H9 (cell line): ENCODE results near the gene IP6K3. TPM values are rescaled to one million over a fixed set of nuclear protein-coding genes. Genes with fewer than 3 reads are reported as not detected.
A peak's percentile ranks its signal among the peaks of the same experiment; 100 is the strongest.

Experiments
- DNase-seq: peaks from one replicate; pipeline ENCODE4 v3.0.0-alpha.2; 2017
- H2AFZ ChIP-seq: one replicate; pipeline ENCODE4 v1.6.1; 2013; ENCODE audit warnings: mild to moderate bottlenecking, low read length, control low read depth, moderate library complexity
- H2AK5ac ChIP-seq: 2 replicates; pipeline ENCODE4 v1.6.1; 2013; ENCODE audit warnings: low read length, control low read depth, mixed read lengths; ENCODE audit not compliant: insufficient read length
- H2BK120ac ChIP-seq: one replicate; pipeline ENCODE4 v1.6.1; 2013; ENCODE audit warnings: low read depth, mild to moderate bottlenecking, low read length, control low read depth, inconsistent platforms; ENCODE audit not compliant: poor library complexity, severe bottlenecking
- H2BK12ac ChIP-seq: 2 replicates; pipeline ENCODE4 v1.6.1; 2013; ENCODE audit warnings: low read length, control low read depth, mixed read lengths, low read depth; ENCODE audit not compliant: insufficient read length
- H2BK15ac ChIP-seq: 2 replicates; pipeline ENCODE4 v1.6.1; 2013; ENCODE audit warnings: low read depth, low read length, control low read depth
- H2BK20ac ChIP-seq: one replicate; pipeline ENCODE4 v1.6.1; 2013; ENCODE audit warnings: low read depth, mild to moderate bottlenecking, low read length, control low read depth, inconsistent platforms; ENCODE audit not compliant: poor library complexity, severe bottlenecking
- H2BK5ac ChIP-seq: 2 replicates; pipeline ENCODE4 v1.6.1; 2013; ENCODE audit warnings: low read length, control low read depth, mixed read lengths; ENCODE audit not compliant: insufficient read length
- H3K14ac ChIP-seq: 2 replicates; pipeline ENCODE4 v1.6.1; 2013; ENCODE audit warnings: low read length, control low read depth; ENCODE audit not compliant: insufficient read depth
- H3K18ac ChIP-seq: 2 replicates; pipeline ENCODE4 v1.6.1; 2013; ENCODE audit warnings: low read depth, mild to moderate bottlenecking, mixed read lengths, low read length, control low read depth; ENCODE audit not compliant: insufficient read length
- H3K23ac ChIP-seq: 2 replicates; pipeline ENCODE4 v1.6.1; 2013; ENCODE audit warnings: low read length, control low read depth, mixed read lengths, low read depth; ENCODE audit not compliant: insufficient read length
- H3K23me2 ChIP-seq: 2 replicates; pipeline ENCODE4 v1.6.1; 2013; ENCODE audit warnings: low read depth, mild to moderate bottlenecking, mixed read lengths, low read length, control low read depth; ENCODE audit not compliant: insufficient read length, poor library complexity, severe bottlenecking
- H3K27ac ChIP-seq: 2 replicates; pipeline ENCODE4 v1.5.1; 2013; ENCODE audit warnings: low read length, control low read depth, mixed read lengths, low read depth; ENCODE audit not compliant: insufficient read length
- H3K27me3 ChIP-seq: 2 replicates; pipeline ENCODE4 v1.6.1; 2013; ENCODE audit warnings: low read length, control low read depth, inconsistent platforms; ENCODE audit not compliant: insufficient read depth
- H3K4ac ChIP-seq: 2 replicates; pipeline ENCODE4 v1.6.1; 2013; ENCODE audit warnings: low read depth, mild to moderate bottlenecking, control low read depth, inconsistent platforms, low read length, moderate library complexity
- H3K4me1 ChIP-seq: 2 replicates; pipeline ENCODE4 v1.6.1; 2013; ENCODE audit warnings: low read length, control low read depth, inconsistent platforms; ENCODE audit not compliant: insufficient read depth
- H3K4me2 ChIP-seq: 2 replicates; pipeline ENCODE4 v1.6.1; 2013; ENCODE audit warnings: low read length, control low read depth, mixed read lengths; ENCODE audit not compliant: insufficient read length, insufficient read depth
- H3K56ac ChIP-seq: 2 replicates; pipeline ENCODE4 v1.6.1; 2013; ENCODE audit warnings: low read depth, mild to moderate bottlenecking, mixed read lengths, low read length, control low read depth; ENCODE audit not compliant: insufficient read length
- H3K79me1 ChIP-seq: 2 replicates; pipeline ENCODE4 v1.6.1; 2013; ENCODE audit warnings: low read depth, mild to moderate bottlenecking, moderate library complexity, low read length, control low read depth, inconsistent platforms; ENCODE audit not compliant: insufficient read depth, poor library complexity, severe bottlenecking
- H3K79me2 ChIP-seq: 2 replicates; pipeline ENCODE4 v1.6.1; 2013; ENCODE audit warnings: low read length, control low read depth, inconsistent platforms; ENCODE audit not compliant: insufficient read depth
- H3K9ac ChIP-seq: 2 replicates; pipeline ENCODE4 v1.6.1; 2013; ENCODE audit warnings: low read length, control low read depth, mixed read lengths; ENCODE audit not compliant: insufficient read length; ENCODE audit errors: extremely low read depth
- H3K9me3 ChIP-seq: one replicate; pipeline ENCODE4 v1.6.1; 2013; ENCODE audit warnings: low read depth, low read length, inconsistent platforms; ENCODE audit not compliant: control insufficient read depth
- H3T11ph ChIP-seq: one replicate; pipeline ENCODE4 v1.6.1; 2013; ENCODE audit warnings: mild to moderate bottlenecking, low read length, control low read depth, inconsistent platforms
- H4K20me1 ChIP-seq: one replicate; pipeline ENCODE4 v1.6.1; 2013; ENCODE audit not compliant: control insufficient read depth, insufficient read length, insufficient read depth
- H4K5ac ChIP-seq: 2 replicates; pipeline ENCODE4 v1.6.1; 2013; ENCODE audit warnings: low read depth, mild to moderate bottlenecking, mixed read lengths, low read length, control low read depth; ENCODE audit not compliant: insufficient read length
- H4K8ac ChIP-seq: replicated peaks from 2 replicates; pipeline ENCODE4 v1.6.1; 2013; ENCODE audit warnings: low read length, control low read depth, mixed read lengths, low read depth; ENCODE audit not compliant: insufficient read length
- H4K91ac ChIP-seq: 2 replicates; pipeline ENCODE4 v1.6.1; 2013; ENCODE audit warnings: low read depth, mild to moderate bottlenecking, moderate library complexity, mixed read lengths, low read length, control low read depth; ENCODE audit not compliant: insufficient read length
- H3K27ac Mint-ChIP-seq, 3 experiments: 2 replicates in 2 of 3; 3 replicates in 1 of 3; pipeline ENCODE4 v1.8.0; 2020 to 2021; ENCODE audit warnings: mixed read lengths in 3 of 3, mild to moderate bottlenecking in 1 of 3, moderate library complexity in 1 of 3
- H3K27me3 Mint-ChIP-seq: 2 replicates; pipeline ENCODE4 v1.8.0; 2021; ENCODE audit warnings: low read depth, mild to moderate bottlenecking, moderate library complexity, mixed read lengths
- H3K36me3 Mint-ChIP-seq, 3 experiments: 2 replicates in 2 of 3; 3 replicates in 1 of 3; pipeline ENCODE4 v1.8.0; 2020 to 2021; ENCODE audit warnings: low read depth in 3 of 3, mixed read lengths in 3 of 3; ENCODE audit not compliant: insufficient read depth in 1 of 3
- H3K4me1 Mint-ChIP-seq, 2 experiments: 2 replicates each; pipeline ENCODE4 v1.8.0; 2020; ENCODE audit warnings: mixed read lengths in 2 of 2
- H3K4me3 Mint-ChIP-seq, 2 experiments: 2 replicates in 1 of 2; 3 replicates in 1 of 2; pipeline ENCODE4 v1.8.0; 2020 to 2021; ENCODE audit warnings: mild to moderate bottlenecking in 2 of 2, mixed read lengths in 2 of 2, moderate library complexity in 1 of 2
- H3K9me3 Mint-ChIP-seq, 2 experiments: 2 replicates in 1 of 2; 3 replicates in 1 of 2; pipeline ENCODE4 v1.8.0; 2020; ENCODE audit warnings: mild to moderate bottlenecking in 2 of 2, mixed read lengths in 2 of 2, moderate library complexity in 1 of 2
- WGBS: extraction: QIAGEN DNeasy Blood & Tissue Kit; methylation state at CpG from one replicate; pipeline ENCODE4 v1.1.7; 2013; ENCODE audit warnings: missing lambda C conversion rate, low lambda C conversion rate, mixed read lengths; ENCODE audit not compliant: insufficient read length; ENCODE audit errors: extremely low coverage; 5-methylcytosine and 5-hydroxymethylcytosine counted together
- total RNA-seq: library from RNA; stranded (reverse); gene quantifications from 2 replicates; pipeline ENCODE4 v1.2.1, GENCODE V29; 2021
- TF ChIP-seq, protein P1 (sequence below): fragments of 200-600 bp; sonication (generic); conservative IDR thresholded peaks from 3 replicates; pipeline ENCODE4 v1.8.0; 2021; ENCODE audit warnings: antibody characterized with exemption, mild to moderate bottlenecking

The IP6K3 gene
- total RNA-seq, 1 experiment from 2014 or later = 0.46 TPM

DNA sequence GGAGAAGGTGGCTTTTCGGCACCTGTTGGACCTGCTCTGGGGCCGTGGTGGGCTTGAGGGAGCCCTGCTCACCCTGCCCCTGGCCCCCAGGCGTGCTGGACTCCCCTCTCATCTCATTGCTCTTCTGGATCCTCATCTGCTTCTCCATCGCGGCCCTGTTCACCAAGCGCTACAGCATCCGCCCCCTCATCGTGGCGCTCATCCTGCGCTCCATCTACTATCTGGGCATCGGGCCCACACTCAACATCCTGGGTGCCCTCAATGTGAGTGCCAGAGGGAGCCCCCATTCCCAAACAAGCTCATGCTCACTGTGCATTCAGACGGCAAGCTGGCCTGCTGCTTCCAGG lies 57.6 kb downstream of the IP6K3 start:
- Histone ChIP-seq H3K27me3 (no peaks in the 10 kb centered on the region), H3K23ac (no peak overlapping the region), H3K79me2 (no peaks in the 10 kb centered on the region), H3K56ac (no peak overlapping the region), H3K79me1 (no peaks in the 10 kb centered on the region), H3T11ph (no peak overlapping the region), H2BK5ac (no peak overlapping the region), H4K20me1 (no peaks in the 10 kb centered on the region), H2BK12ac (no peak overlapping the region), H3K23me2 (no peaks in the 10 kb centered on the region), H2BK20ac (no peak overlapping the region), H2AK5ac (no peak overlapping the region), H3K4me1 (no peaks in the 10 kb centered on the region), H3K18ac (no peak overlapping the region), H3K4ac (no peak overlapping the region), H2BK120ac (no peak overlapping the region), H4K91ac (no peak overlapping the region), H3K4me2 (no peak overlapping the region), H3K27ac (no peak overlapping the region), H3K9me3 (no peaks in the 10 kb centered on the region), H2AFZ (no peak overlapping the region), H2BK15ac (no peak overlapping the region), H4K5ac (no peak overlapping the region), H3K9ac (no peak overlapping the region), H4K8ac (no peak overlapping the region), H3K14ac (no peak overlapping the region)
- Mint-ChIP-seq H3K4me3 (no peak overlapping the region), H3K27me3 (no peaks in the 10 kb centered on the region), H3K4me1 (peaks cover 4 to 13% of the 10 kb centered on the region in 2 experiments; a peak in 3 of 4 replicates), H3K36me3 (peaks cover 39 to 90% (median 89%) of the 10 kb centered on the region in 3 experiments; a peak in 6 of 7 replicates), H3K27ac (peak overlapping the region in 1 of 3 experiments; percentile 79; a peak in 2 of 7 replicates), H3K9me3 (no peaks in the 10 kb centered on the region)
- DNase-seq = no peak
- TF ChIP-seq, protein P1, sequence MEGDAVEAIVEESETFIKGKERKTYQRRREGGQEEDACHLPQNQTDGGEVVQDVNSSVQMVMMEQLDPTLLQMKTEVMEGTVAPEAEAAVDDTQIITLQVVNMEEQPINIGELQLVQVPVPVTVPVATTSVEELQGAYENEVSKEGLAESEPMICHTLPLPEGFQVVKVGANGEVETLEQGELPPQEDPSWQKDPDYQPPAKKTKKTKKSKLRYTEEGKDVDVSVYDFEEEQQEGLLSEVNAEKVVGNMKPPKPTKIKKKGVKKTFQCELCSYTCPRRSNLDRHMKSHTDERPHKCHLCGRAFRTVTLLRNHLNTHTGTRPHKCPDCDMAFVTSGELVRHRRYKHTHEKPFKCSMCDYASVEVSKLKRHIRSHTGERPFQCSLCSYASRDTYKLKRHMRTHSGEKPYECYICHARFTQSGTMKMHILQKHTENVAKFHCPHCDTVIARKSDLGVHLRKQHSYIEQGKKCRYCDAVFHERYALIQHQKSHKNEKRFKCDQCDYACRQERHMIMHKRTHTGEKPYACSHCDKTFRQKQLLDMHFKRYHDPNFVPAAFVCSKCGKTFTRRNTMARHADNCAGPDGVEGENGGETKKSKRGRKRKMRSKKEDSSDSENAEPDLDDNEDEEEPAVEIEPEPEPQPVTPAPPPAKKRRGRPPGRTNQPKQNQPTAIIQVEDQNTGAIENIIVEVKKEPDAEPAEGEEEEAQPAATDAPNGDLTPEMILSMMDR = no peak
- WGBS = no CpG with 5 or more reads among the region's 12 CpGs
